Muscle of leg (tissue), 11 donors: ENCODE data around the gene LTF. TPM values are rescaled to one million over a fixed set of nuclear protein-coding genes. Genes with fewer than 3 reads are reported as not detected.
"Not testable (repeated sequence)": the region's sequence is repeated elsewhere in the genome, so short reads cannot be mapped to it uniquely, and the experiment has no call there.

Experiments used
- DNase-seq: peaks from one replicate; pipeline ENCODE4 v3.0.0; 2013
- H3K27ac ChIP-seq: one replicate; pipeline ENCODE4 v1.5.1; 2013; ENCODE audit warnings: mild to moderate bottlenecking, low read length, control low read depth
- H3K27me3 ChIP-seq: one replicate; pipeline ENCODE4 v1.6.1; 2013; ENCODE audit warnings: low read length; ENCODE audit not compliant: control insufficient read depth, insufficient read depth
- H3K36me3 ChIP-seq: one replicate; pipeline ENCODE4 v1.6.1; 2013; ENCODE audit warnings: low read length; ENCODE audit not compliant: control insufficient read depth, insufficient read depth
- H3K4me1 ChIP-seq: one replicate; pipeline ENCODE4 v1.6.1; 2013; ENCODE audit warnings: low read length; ENCODE audit not compliant: control insufficient read depth, insufficient read depth
- H3K4me3 ChIP-seq: one replicate; pipeline ENCODE4 v1.5.1; 2013; ENCODE audit warnings: low read length, control low read depth
- H3K9me3 ChIP-seq: replicated peaks from 2 replicates; pipeline ENCODE4 v1.6.1; 2013; ENCODE audit warnings: low read depth, low read length; ENCODE audit not compliant: control insufficient read depth
- WGBS: methylation state at CpG from one replicate; pipeline ENCODE4 v1.1.5; 2013; ENCODE audit warnings: missing lambda C conversion rate; ENCODE audit not compliant: insufficient coverage; 5-methylcytosine and 5-hydroxymethylcytosine counted together
- polyA plus RNA-seq, 8 donors: library from polyadenylated mRNA; unstranded; fragments of 120-200 nt; gene quantifications; one replicate each; pipeline versions ENCODE4 v1.2.1 to v1.2.3, GENCODE V29; 2013; ENCODE audit warnings: inconsistent platforms in 1 of 8, low replicate concordance in 1 of 8; ENCODE audit not compliant: insufficient read length in 8 of 8, insufficient read depth in 1 of 8
- total RNA-seq: library from RNA; stranded (reverse); fragments of 120-200 nt; gene quantifications from one replicate; pipeline ENCODE4 v1.2.4, GENCODE V29; 2013

LTF gene
- total and polyA plus RNA-seq, 9 donors, result 1.3 to 6.6 (median 3.5) TPM

GRCh38 chr3:46442576-46443530 is 21.9 kb downstream of the LTF start:
- Histone ChIP-seq H3K4me1 (no peaks in the 10 kb centered on the region), H3K27ac (no peak overlapping the region), H3K4me3 (no peak overlapping the region), H3K27me3 (no peaks in the 10 kb centered on the region), H3K36me3 (no peaks in the 10 kb centered on the region), H3K9me3 (no peaks in the 10 kb centered on the region)
- WGBS, result 92% methylated on average over 7 of the region's 16 CpGs
- no peak for DNase-seq

GRCh38 chr3:46440531-46441294 is 24.0 kb downstream of the LTF start:
- no peaks in the 10 kb centered on the region for H3K9me3 ChIP-seq
- no peaks in the 10 kb centered on the region for H3K36me3 ChIP-seq
- no peak for DNase-seq
- no peaks in the 10 kb centered on the region for H3K4me1 ChIP-seq
- 73% methylated on average over 1 of the region's 4 CpGs for WGBS
- H3K4me3 ChIP-seq, result no peak overlapping the region
- H3K27ac ChIP-seq, result no peak overlapping the region
- no peaks in the 10 kb centered on the region for H3K27me3 ChIP-seq

GRCh38 chr3:46438831-46439230 is 25.9 kb downstream of the LTF start:
- H3K36me3 ChIP-seq, result no peaks in the 10 kb centered on the region
- no peaks in the 10 kb centered on the region for H3K9me3 ChIP-seq
- no peak overlapping the region for H3K4me3 ChIP-seq
- H3K27ac ChIP-seq, result no peak overlapping the region
- H3K4me1 ChIP-seq, result no peaks in the 10 kb centered on the region
- H3K27me3 ChIP-seq, result no peaks in the 10 kb centered on the region
- DNase-seq, result no peak
- WGBS, result 55% methylated on average over 2 of the region's 3 CpGs

GRCh38 chr3:46435081-46435726 is 29.5 kb downstream of the LTF start:
- Histone ChIP-seq H3K27me3 (no peaks in the 10 kb centered on the region), H3K36me3 (no peaks in the 10 kb centered on the region), H3K9me3 (peaks cover 2% of the 10 kb centered on the region), H3K27ac (no peak overlapping the region), H3K4me1 (no peaks in the 10 kb centered on the region), H3K4me3 (no peak overlapping the region)
- DNase-seq, result no peak
- 86% methylated on average over 2 of the region's 3 CpGs for WGBS

GRCh38 chr3:46433841-46434240 is 30.9 kb downstream of the LTF start:
- H3K4me3 ChIP-seq, result no peak overlapping the region
- DNase-seq, result no peak
- WGBS, result no CpG with 5 or more reads among the region's 1 CpG
- H3K9me3 ChIP-seq, result peaks cover 2% of the 10 kb centered on the region
- no peaks in the 10 kb centered on the region for H3K36me3 ChIP-seq
- no peaks in the 10 kb centered on the region for H3K27me3 ChIP-seq
- H3K4me1 ChIP-seq, result no peaks in the 10 kb centered on the region
- no peak overlapping the region for H3K27ac ChIP-seq

GRCh38 chr3:46433118-46433517 is 31.6 kb downstream of the LTF start:
- not testable (repeated sequence) for H3K27me3 ChIP-seq, H3K9me3 ChIP-seq, H3K27ac ChIP-seq, H3K4me3 ChIP-seq, H3K36me3 ChIP-seq, DNase-seq, H3K4me1 ChIP-seq
- 60% methylated on average over 1 of the region's 4 CpGs for WGBS

GRCh38 chr3:46431905-46432304 is 32.8 kb downstream of the LTF start:
- H3K4me1 ChIP-seq, H3K27me3 ChIP-seq, DNase-seq, H3K36me3 ChIP-seq, H3K4me3 ChIP-seq, H3K9me3 ChIP-seq, H3K27ac ChIP-seq: not testable (repeated sequence)
- 93% methylated on average over 3 of the region's 5 CpGs for WGBS

- H3K4me3 ChIP-seq, H3K4me1 ChIP-seq, H3K36me3 ChIP-seq, H3K27ac ChIP-seq, H3K9me3 ChIP-seq, DNase-seq, H3K27me3 ChIP-seq: not testable (repeated sequence)
- WGBS, result no CpG with 5 or more reads among the region's 1 CpG
Measured at GRCh38 chr3:46430879-46431278, 33.8 kb downstream of the LTF start.

GRCh38 chr3:46429671-46430070 is 35.0 kb downstream of the LTF start:
- 100% methylated on average over 1 of the region's 5 CpGs for WGBS
- no peaks in the 10 kb centered on the region for H3K27me3 ChIP-seq

GRCh38 chr3:46429250-46429649 is 35.5 kb downstream of the LTF start:
- H3K9me3 ChIP-seq, result peaks cover 2% of the 10 kb centered on the region
- H3K4me1 ChIP-seq, result no peaks in the 10 kb centered on the region
- WGBS, result 60% methylated on average over 4 of the region's 5 CpGs
- DNase-seq, result no peak
- H3K27me3 ChIP-seq, result no peaks in the 10 kb centered on the region
- no peaks in the 10 kb centered on the region for H3K36me3 ChIP-seq
- no peak overlapping the region for H3K4me3 ChIP-seq
- no peak overlapping the region for H3K27ac ChIP-seq

More at GRCh38 chr3:46429671-46430070, 35.0 kb downstream of the LTF start:
- no peaks in the 10 kb centered on the region for H3K4me1 ChIP-seq
- H3K27ac ChIP-seq, result no peak overlapping the region
- H3K9me3 ChIP-seq, result peaks cover 2% of the 10 kb centered on the region
- DNase-seq, result no peak
- no peak overlapping the region for H3K4me3 ChIP-seq
- H3K36me3 ChIP-seq, result no peaks in the 10 kb centered on the region
